Left lobe of liver (tissue), 2 donors: ENCODE results near the gene PLK3. TPM values are rescaled to one million over a fixed set of nuclear protein-coding genes. Genes with fewer than 3 reads are reported as not detected.
"Not testable (repeated sequence)": the region's sequence is repeated elsewhere in the genome, so short reads cannot be mapped to it uniquely, and the experiment has no call there.

Experiments
- ATAC-seq: fragments of 200-7000 bp; cut with Tn5 transposase; one replicate; pipeline ENCODE4 v1.9.1; 2020; ENCODE audit warnings: mild to moderate bottlenecking, moderate library complexity
- DNase-seq: peaks from one replicate; pipeline ENCODE4 v3.0.0-alpha.2; 2020; ENCODE audit warnings: low spot score
- total RNA-seq: library from RNA; stranded (reverse); gene quantifications from one replicate; pipeline ENCODE4 v1.2.1, GENCODE V29; 2021
- donor health status: DM: no; HTN: no; CAD: no; lungs with moderate emphysema.
- donor health status: DM: no; HTN: yes; CAD: no.

The PLK3 gene
- total RNA-seq, 1 donor from 2014 or later, result 2.3 TPM

GRCh38 chr1:44826375-44827196, 26.4 kb downstream of the PLK3 start:
- ATAC-seq (peak; percentile 74), DNase-seq (no peak)

GRCh38 chr1:44827197-44828002, 27.2 kb downstream of the PLK3 start:
- DNase-seq (no peak), ATAC-seq (no peak)

- ATAC-seq (no peak), DNase-seq (no peak)
Measured at GRCh38 chr1:44828003-44828651, 27.9 kb downstream of the PLK3 start.

GRCh38 chr1:44828841-44829440, 28.8 kb downstream of the PLK3 start:
- ATAC-seq, result no peak

GRCh38 chr1:44829506-44830384, 29.6 kb downstream of the PLK3 start:
- ATAC-seq (no peak), DNase-seq (no peak)

More at GRCh38 chr1:44828841-44829440, 28.8 kb downstream of the PLK3 start:
- DNase-seq, result no peak

- ATAC-seq (no peak), DNase-seq (no peak)
Measured at GRCh38 chr1:44830900-44831304, 30.7 kb downstream of the PLK3 start.

- DNase-seq (no peak), ATAC-seq (no peak)
Measured at GRCh38 chr1:44831516-44831915, 31.3 kb downstream of the PLK3 start.

- DNase-seq (no peak), ATAC-seq (no peak)
Measured at GRCh38 chr1:44832056-44832705, 32.0 kb downstream of the PLK3 start.

- DNase-seq, result no peak
- no peak for ATAC-seq
Measured at GRCh38 chr1:44834328-44834727, 34.2 kb downstream of the PLK3 start.

GRCh38 chr1:44835738-44836675, 35.8 kb downstream of the PLK3 start:
- ATAC-seq (peak; percentile 94), DNase-seq (peak; percentile 76)

GRCh38 chr1:44838294-44838693, 38.1 kb downstream of the PLK3 start:
- ATAC-seq, DNase-seq: not testable (repeated sequence)

GRCh38 chr1:44839576-44839975, 39.4 kb downstream of the PLK3 start:
- ATAC-seq, result no peak
- DNase-seq, result no peak

GRCh38 chr1:44842486-44842861, 42.3 kb downstream of the PLK3 start:
- no peak for DNase-seq
- ATAC-seq, result peak; percentile 18

- ATAC-seq (peak; percentile 76), DNase-seq (no peak)
Measured at GRCh38 chr1:44842862-44843655, 42.9 kb downstream of the PLK3 start, which contains the start of gene PTCH2. Gene PTCH2 (minus strand): TSS chr1:44843253. CDS start chr1:44842932, 321 bp downstream.

- DNase-seq (no peak), ATAC-seq (no peak)
Measured at GRCh38 chr1:44846985-44847384, 46.8 kb downstream of the PLK3 start.

GRCh38 chr1:44847845-44848244, 47.7 kb downstream of the PLK3 start:
- DNase-seq, result no peak
- ATAC-seq, result no peak

- ATAC-seq (no peak), DNase-seq (no peak)
Measured at GRCh38 chr1:44848456-44849181, 48.4 kb downstream of the PLK3 start.
